ENCODE measurements around the gene UBA1. TPM values are rescaled to one million over a fixed set of nuclear protein-coding genes. Genes with fewer than 3 reads are reported as not detected.

The UBA1 gene
- total RNA-seq, 3 donors from 2014 or later (not counting 1 experiment from before 2014, with no cell fraction given): 118 to 168 (median 120) TPM

GRCh38 chrX:47245156-47245555 lies 51.5 kb downstream of the UBA1 start:
- Histone ChIP-seq H3K4me1 (ENCODE audit: control insufficient read depth, insufficient read depth, low read length) (no peaks in the 10 kb centered on the region), H3K36me3 (ENCODE audit: control insufficient read depth, insufficient read depth, low read length) (peaks cover 53% of the 10 kb centered on the region), H3K27me3 (ENCODE audit: control insufficient read depth, insufficient read depth, low read length) (no peaks in the 10 kb centered on the region), H3K9me3 (ENCODE audit: control insufficient read depth, insufficient read depth, low read length) (no peaks in the 10 kb centered on the region), H3K27ac (ENCODE audit: low read length) (no peak overlapping the region), H3K4me3 (ENCODE audit: low read length) (no peak overlapping the region)
- no peak overlapping the region for H3K27ac Mint-ChIP-seq
- TF ChIP-seq CTCF (IDR thresholded peaks at IDR 0.05): no peak
- H3K9me3 Mint-ChIP-seq: no peaks in the 10 kb centered on the region
- H3K4me1 Mint-ChIP-seq: no peaks in the 10 kb centered on the region
- peaks cover 10% of the 10 kb centered on the region for H3K36me3 Mint-ChIP-seq
- no peak overlapping the region for H3K4me3 Mint-ChIP-seq
- WGBS (ENCODE audit: insufficient coverage): 95% methylated on average over 9 of the region's 10 CpGs
- no peak for DNase-seq
- intact Hi-C loops (cut with micrococcal nuclease): no loop called here
- no peak for ATAC-seq
- H3K27me3 Mint-ChIP-seq (ENCODE audit: low read depth in 2 of 2): no peaks in the 10 kb centered on the region

GRCh38 chrX:47247206-47247998 lies 53.8 kb downstream of the UBA1 start:
- Mint-ChIP-seq H3K36me3 (no peaks in the 10 kb centered on the region), H3K4me3 (no peak overlapping the region), H3K27me3 (ENCODE audit: low read depth in 2 of 2) (no peaks in the 10 kb centered on the region), H3K9me3 (no peaks in the 10 kb centered on the region), H3K4me1 (no peaks in the 10 kb centered on the region), H3K27ac (no peak overlapping the region)
- no peaks in the 10 kb centered on the region for H3K4me1 ChIP-seq (ENCODE audit: control insufficient read depth, insufficient read depth, low read length)
- no peaks in the 10 kb centered on the region for H3K9me3 ChIP-seq (ENCODE audit: control insufficient read depth, insufficient read depth, low read length)
- no peaks in the 10 kb centered on the region for H3K27me3 ChIP-seq (ENCODE audit: control insufficient read depth, insufficient read depth, low read length)
- H3K27ac ChIP-seq (ENCODE audit: low read length): no peak overlapping the region
- no peak overlapping the region for H3K4me3 ChIP-seq (ENCODE audit: low read length)
- ATAC-seq (no peak), DNase-seq (no peak)
- WGBS (ENCODE audit: insufficient coverage): 87% methylated on average over 22 of the region's 23 CpGs
- intact Hi-C loops (cut with micrococcal nuclease): no loop called here
- no peak for TF ChIP-seq CTCF (IDR thresholded peaks at IDR 0.05)
- peaks cover 31% of the 10 kb centered on the region for H3K36me3 ChIP-seq (ENCODE audit: control insufficient read depth, insufficient read depth, low read length)

- Mint-ChIP-seq H3K27me3 (ENCODE audit: low read depth in 2 of 2) (no peaks in the 10 kb centered on the region), H3K9me3 (no peaks in the 10 kb centered on the region), H3K4me3 (no peak overlapping the region), H3K27ac (no peak overlapping the region), H3K36me3 (no peaks in the 10 kb centered on the region), H3K4me1 (no peaks in the 10 kb centered on the region)
- Histone ChIP-seq H3K27ac (ENCODE audit: low read length) (no peak overlapping the region), H3K4me3 (ENCODE audit: low read length) (no peak overlapping the region), H3K36me3 (ENCODE audit: control insufficient read depth, insufficient read depth, low read length) (peaks cover 28% of the 10 kb centered on the region), H3K9me3 (ENCODE audit: control insufficient read depth, insufficient read depth, low read length) (no peaks in the 10 kb centered on the region), H3K27me3 (ENCODE audit: control insufficient read depth, insufficient read depth, low read length) (no peaks in the 10 kb centered on the region), H3K4me1 (ENCODE audit: control insufficient read depth, insufficient read depth, low read length) (no peaks in the 10 kb centered on the region)
- WGBS (ENCODE audit: insufficient coverage): 93% methylated on average over 8 of the region's 13 CpGs
- ATAC-seq (no peak), DNase-seq (no peak)
- no peak for TF ChIP-seq CTCF (IDR thresholded peaks at IDR 0.05)
- intact Hi-C loops (cut with micrococcal nuclease): no loop called here
Observed at GRCh38 chrX:47247999-47248320, 54.3 kb downstream of the UBA1 start.

GRCh38 chrX:47248576-47248975 lies 54.9 kb downstream of the UBA1 start:
- intact Hi-C loops (cut with micrococcal nuclease): no loop called here
- Mint-ChIP-seq H3K4me1 (no peaks in the 10 kb centered on the region), H3K27me3 (ENCODE audit: low read depth in 2 of 2) (no peaks in the 10 kb centered on the region), H3K36me3 (no peaks in the 10 kb centered on the region), H3K27ac (no peak overlapping the region), H3K9me3 (no peaks in the 10 kb centered on the region), H3K4me3 (no peak overlapping the region)
- H3K36me3 ChIP-seq (ENCODE audit: control insufficient read depth, insufficient read depth, low read length): peaks cover 25% of the 10 kb centered on the region
- 100% methylated on average over 3 of the region's 6 CpGs for WGBS (ENCODE audit: insufficient coverage)
- H3K4me3 ChIP-seq (ENCODE audit: low read length): no peak overlapping the region
- no peaks in the 10 kb centered on the region for H3K4me1 ChIP-seq (ENCODE audit: control insufficient read depth, insufficient read depth, low read length)
- H3K27me3 ChIP-seq (ENCODE audit: control insufficient read depth, insufficient read depth, low read length): no peaks in the 10 kb centered on the region
- no peak overlapping the region for H3K27ac ChIP-seq (ENCODE audit: low read length)
- no peak for TF ChIP-seq CTCF (IDR thresholded peaks at IDR 0.05)
- DNase-seq (no peak), ATAC-seq (no peak)
- H3K9me3 ChIP-seq (ENCODE audit: control insufficient read depth, insufficient read depth, low read length): no peaks in the 10 kb centered on the region
